ENCODE results near the gene GAL3ST2.
"Not testable (repeated sequence)": the region's sequence is repeated elsewhere in the genome, so short reads cannot be mapped to it uniquely, and the experiment has no call there.

GAL3ST2 gene

DNA sequence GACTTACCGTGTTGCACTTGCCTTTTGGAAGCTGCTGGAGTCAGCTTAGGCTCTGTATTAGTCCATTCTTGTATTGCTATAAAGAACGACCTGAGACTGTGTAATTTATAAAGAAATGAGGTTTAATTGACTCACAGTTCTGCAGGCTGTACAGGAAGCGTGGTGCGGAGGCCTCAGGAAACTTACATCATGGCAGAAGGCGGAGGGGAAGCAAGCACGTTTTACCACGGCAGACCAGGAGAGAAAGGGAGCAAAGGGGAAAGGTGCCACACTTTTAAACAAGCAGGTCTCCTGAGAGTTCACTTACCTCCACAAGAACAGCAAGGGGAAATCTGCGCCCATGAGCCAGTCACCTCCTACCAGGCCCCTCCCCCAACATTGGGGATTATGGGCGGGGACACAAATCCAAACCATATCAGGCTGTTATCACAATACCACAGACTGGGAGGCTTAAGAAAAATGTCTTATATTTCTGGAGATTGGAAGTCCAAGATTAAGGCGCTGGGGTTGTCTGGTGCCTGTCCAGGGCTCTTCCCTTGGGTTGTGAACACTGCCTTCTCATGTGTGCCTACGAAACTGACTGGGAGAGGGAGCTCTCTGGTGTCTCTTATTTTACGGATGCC lies 45.8 kb upstream of the GAL3ST2 start:
- Histone ChIP-seq H3K4me3 (ENCODE audit: severe bottlenecking) (no peak overlapping the region), H3K9me3 (ENCODE audit: severe bottlenecking) (no peaks in the 10 kb centered on the region), H3K27ac (ENCODE audit: poor library complexity, severe bottlenecking) (no peak overlapping the region), H3K27me3 (ENCODE audit: insufficient read depth, poor library complexity, severe bottlenecking) (no peaks in the 10 kb centered on the region), H3K36me3 (ENCODE audit: low read depth) (no peaks in the 10 kb centered on the region), H3K4me1 (ENCODE audit: insufficient read depth, poor library complexity, severe bottlenecking) (peaks cover 10% of the 10 kb centered on the region)
- ATAC-seq (ENCODE audit: low read depth) (no peak), DNase-seq (ENCODE audit: low spot score) (no peak)
- TF ChIP-seq, protein P1, sequence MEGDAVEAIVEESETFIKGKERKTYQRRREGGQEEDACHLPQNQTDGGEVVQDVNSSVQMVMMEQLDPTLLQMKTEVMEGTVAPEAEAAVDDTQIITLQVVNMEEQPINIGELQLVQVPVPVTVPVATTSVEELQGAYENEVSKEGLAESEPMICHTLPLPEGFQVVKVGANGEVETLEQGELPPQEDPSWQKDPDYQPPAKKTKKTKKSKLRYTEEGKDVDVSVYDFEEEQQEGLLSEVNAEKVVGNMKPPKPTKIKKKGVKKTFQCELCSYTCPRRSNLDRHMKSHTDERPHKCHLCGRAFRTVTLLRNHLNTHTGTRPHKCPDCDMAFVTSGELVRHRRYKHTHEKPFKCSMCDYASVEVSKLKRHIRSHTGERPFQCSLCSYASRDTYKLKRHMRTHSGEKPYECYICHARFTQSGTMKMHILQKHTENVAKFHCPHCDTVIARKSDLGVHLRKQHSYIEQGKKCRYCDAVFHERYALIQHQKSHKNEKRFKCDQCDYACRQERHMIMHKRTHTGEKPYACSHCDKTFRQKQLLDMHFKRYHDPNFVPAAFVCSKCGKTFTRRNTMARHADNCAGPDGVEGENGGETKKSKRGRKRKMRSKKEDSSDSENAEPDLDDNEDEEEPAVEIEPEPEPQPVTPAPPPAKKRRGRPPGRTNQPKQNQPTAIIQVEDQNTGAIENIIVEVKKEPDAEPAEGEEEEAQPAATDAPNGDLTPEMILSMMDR (IDR thresholded peaks at IDR 0.05; ENCODE audit: poor library complexity, severe bottlenecking), result no peak

DNA sequence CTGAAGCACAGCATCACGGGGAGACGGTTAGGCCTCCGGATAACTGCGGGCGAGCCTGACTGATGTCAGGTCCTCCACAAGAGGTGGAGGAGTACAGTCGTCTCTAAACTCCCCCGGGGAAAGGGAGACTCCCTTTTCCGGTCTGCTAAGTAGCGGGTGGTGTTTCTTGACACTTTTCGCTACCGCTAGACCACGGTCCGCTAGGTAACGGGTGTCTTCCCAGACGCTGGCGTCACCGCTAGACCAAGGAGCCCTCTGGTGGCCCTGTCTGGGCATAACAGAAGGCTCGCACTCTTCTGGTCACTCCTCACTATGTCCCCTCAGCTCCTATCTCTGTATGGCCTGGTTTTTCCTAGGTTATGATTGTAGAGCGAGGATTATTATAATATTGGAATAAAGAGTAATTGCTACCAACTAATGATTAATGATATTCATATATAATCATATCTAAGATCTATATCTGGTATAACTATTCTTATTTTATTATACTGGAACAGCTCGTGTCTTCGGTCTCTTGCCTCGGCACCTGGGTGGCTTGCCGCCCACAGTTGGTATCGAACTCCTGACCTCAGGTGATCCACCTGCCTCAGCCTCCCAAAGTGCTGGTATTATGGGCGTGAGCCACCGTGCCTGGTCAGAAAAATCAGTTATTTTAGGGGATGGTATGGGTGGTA lies 44.0 kb upstream of the GAL3ST2 start:
- H3K27ac ChIP-seq (ENCODE audit: poor library complexity, severe bottlenecking); ATAC-seq (ENCODE audit: low read depth); DNase-seq (ENCODE audit: low spot score); H3K4me3 ChIP-seq (ENCODE audit: severe bottlenecking); H3K27me3 ChIP-seq (ENCODE audit: insufficient read depth, poor library complexity, severe bottlenecking); H3K9me3 ChIP-seq (ENCODE audit: severe bottlenecking); H3K36me3 ChIP-seq (ENCODE audit: low read depth): not testable (repeated sequence)
- H3K4me1 ChIP-seq (ENCODE audit: insufficient read depth, poor library complexity, severe bottlenecking), result peaks cover 20% of the 10 kb centered on the region
- TF ChIP-seq, protein P1 (IDR thresholded peaks at IDR 0.05; ENCODE audit: poor library complexity, severe bottlenecking), result peak; percentile 76

DNA sequence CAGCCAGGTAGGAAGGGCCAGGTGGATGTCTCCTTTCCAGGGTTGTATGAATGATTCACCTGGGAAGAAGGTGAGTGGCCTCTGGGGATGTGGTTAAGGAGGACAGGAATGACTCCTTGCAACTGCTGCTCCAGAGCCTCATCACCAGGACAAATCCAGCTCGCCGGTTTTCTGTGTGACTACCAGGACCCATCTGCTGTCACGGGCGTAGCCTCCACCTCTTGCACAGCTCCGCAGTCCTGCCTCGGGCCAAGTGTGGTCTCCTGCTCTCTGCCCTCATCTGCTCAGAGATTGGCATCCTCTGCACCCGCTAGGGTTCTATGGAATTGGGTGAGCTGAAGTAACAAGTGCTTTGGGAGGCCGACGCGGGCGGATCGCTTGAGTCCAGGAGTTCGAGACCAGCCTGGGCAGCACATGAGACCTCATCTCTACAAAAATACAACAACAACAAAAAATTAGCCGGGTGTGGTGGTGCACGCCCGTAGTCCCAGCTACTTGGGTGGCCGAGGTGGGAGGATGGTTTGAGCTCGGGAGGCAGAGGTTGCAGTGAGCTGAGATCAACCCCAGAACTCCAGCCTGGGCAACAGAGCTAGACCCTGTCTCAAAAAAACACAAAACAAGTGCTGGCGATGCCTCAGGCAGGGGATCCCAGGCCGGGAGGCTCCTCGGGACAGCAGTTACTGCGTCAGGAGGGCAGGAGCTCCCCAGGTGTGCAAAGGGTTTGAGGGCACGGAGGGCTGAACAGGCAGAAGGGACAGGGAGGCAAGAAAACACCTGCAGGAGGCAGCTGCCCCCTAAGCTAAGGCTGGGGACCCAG lies 43.0 kb upstream of the GAL3ST2 start:
- no peak for DNase-seq (ENCODE audit: low spot score)
- Histone ChIP-seq H3K4me3 (ENCODE audit: severe bottlenecking) (peak overlapping the region; percentile 93), H3K27me3 (ENCODE audit: insufficient read depth, poor library complexity, severe bottlenecking) (no peaks in the 10 kb centered on the region), H3K9me3 (ENCODE audit: severe bottlenecking) (no peaks in the 10 kb centered on the region), H3K36me3 (ENCODE audit: low read depth) (0 out of 2 replicates have a peak, but pooled peaks cover 5% of the 10 kb centered on the region), H3K27ac (ENCODE audit: poor library complexity, severe bottlenecking) (peak overlapping the region; percentile 69), H3K4me1 (ENCODE audit: insufficient read depth, poor library complexity, severe bottlenecking) (peaks cover 22% of the 10 kb centered on the region)
- TF ChIP-seq, protein P1 (IDR thresholded peaks at IDR 0.05; ENCODE audit: poor library complexity, severe bottlenecking), result no peak
- ATAC-seq (ENCODE audit: low read depth), result peak; percentile 56

DNA sequence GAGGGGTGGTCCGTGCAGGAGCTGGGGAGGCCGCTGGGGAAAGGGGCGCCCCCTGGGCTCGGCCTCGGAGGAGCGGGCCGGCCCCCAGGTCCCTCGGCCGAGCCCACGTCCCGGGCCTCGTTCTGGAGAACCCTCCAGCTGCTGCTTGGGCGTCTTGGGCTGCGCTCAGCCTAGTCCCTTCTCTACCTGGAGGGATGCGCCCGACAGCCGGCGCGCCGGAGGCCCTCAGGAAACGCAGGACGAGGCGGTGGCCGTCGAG lies 42.5 kb upstream of the GAL3ST2 start:
- Histone ChIP-seq H3K36me3 (ENCODE audit: low read depth) (0 out of 2 replicates have a peak, but pooled peaks cover 5% of the 10 kb centered on the region), H3K9me3 (ENCODE audit: severe bottlenecking) (no peaks in the 10 kb centered on the region), H3K27me3 (ENCODE audit: insufficient read depth, poor library complexity, severe bottlenecking) (no peaks in the 10 kb centered on the region), H3K4me1 (ENCODE audit: insufficient read depth, poor library complexity, severe bottlenecking) (peaks cover 22% of the 10 kb centered on the region), H3K27ac (ENCODE audit: poor library complexity, severe bottlenecking) (peak overlapping the region; percentile 69), H3K4me3 (ENCODE audit: severe bottlenecking) (peak overlapping the region; percentile 93)
- ATAC-seq (ENCODE audit: low read depth), result no peak
- DNase-seq (ENCODE audit: low spot score), result no peak
- TF ChIP-seq, protein P1 (IDR thresholded peaks at IDR 0.05; ENCODE audit: poor library complexity, severe bottlenecking), result no peak
